Femur (tissue), 1 donor: Measurements from ENCODE around the gene KPNA5.
"Not testable (repeated sequence)": the region's sequence is repeated elsewhere in the genome, so short reads cannot be mapped to it uniquely, and the experiment has no call there.

Experiments
- DNase-seq: peaks from one replicate; pipeline ENCODE4 v3.0.0-alpha.2; 2017

Gene KPNA5

DNA sequence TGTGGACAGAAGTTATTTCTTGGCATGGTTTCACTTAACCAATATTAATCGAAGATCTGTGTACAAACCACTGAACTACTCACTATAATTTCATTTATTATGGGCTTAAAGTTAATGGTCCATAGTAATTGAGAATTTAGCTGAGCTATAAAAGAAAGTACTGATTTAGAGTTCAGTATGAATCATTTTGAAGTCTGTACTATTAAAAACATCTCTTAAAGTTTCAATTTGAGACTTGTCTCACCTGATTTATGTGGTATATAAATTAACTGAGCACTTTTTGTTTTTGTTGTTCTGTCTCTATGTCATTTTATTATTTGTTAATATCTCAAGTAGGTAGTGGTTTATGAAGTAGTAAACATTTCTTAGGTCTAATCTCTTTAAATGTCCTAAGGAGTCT is 24.9 kb downstream of the KPNA5 start:
- no peak for DNase-seq

DNA sequence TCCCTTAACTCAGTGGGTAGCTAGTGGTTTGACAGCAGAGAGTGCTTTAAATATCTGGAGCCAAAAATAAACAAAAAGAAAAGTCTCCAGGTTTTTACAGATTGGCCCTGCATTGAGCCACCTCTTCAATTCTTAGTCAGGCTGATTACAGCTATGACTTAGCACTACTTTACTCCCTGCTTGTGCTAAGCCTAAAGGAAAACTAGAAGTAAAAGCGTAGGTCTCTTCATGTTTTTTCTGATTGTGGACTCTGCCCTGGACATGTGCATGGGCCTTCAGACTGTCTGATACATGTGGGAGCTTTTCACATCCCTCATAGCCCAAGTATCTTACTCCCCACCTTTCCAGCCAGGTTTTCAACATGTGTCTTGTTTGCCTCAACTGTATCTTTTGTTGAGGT is 33.3 kb downstream of the KPNA5 start:
- no peak for DNase-seq

DNA sequence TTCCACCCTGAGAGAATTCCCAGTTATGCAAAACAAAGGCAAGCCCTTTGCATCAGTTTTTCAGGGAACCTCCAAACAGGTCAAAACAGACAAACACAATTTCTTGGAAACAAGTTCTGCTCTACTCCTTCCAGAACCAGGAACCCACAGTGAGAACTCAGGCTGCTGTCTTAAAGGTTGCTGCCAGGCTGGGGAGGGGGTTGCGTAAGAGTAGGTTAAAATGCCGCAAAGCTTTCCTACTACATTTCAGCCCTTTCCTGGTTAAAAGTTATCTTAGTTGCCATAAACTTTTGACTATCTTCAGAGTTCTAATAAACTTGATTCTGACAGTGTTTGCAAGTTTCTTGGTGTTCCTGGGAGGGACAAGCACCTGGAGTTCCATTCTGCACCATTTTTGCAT is 33.8 kb downstream of the KPNA5 start:
- no peak for DNase-seq

DNA sequence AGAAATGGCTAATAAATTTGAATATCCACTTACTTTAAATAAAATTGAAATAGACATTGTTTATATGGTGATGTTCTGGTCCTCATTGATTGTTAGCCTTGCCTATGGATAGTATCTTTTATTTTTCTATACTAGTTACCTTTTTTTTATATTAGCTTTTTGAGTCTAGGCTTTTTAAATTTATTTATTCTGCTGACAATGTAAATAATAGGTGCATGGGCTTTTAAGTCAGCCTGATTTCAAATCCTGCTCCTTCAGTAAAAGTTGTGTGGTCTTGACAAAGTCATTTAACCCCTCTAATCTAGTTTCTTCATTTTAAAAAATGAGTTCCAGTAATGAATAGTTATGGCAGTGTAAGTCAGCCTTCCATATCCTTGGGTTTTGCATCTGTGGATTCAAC is 45.9 kb downstream of the KPNA5 start:
- DNase-seq: no peak

DNA sequence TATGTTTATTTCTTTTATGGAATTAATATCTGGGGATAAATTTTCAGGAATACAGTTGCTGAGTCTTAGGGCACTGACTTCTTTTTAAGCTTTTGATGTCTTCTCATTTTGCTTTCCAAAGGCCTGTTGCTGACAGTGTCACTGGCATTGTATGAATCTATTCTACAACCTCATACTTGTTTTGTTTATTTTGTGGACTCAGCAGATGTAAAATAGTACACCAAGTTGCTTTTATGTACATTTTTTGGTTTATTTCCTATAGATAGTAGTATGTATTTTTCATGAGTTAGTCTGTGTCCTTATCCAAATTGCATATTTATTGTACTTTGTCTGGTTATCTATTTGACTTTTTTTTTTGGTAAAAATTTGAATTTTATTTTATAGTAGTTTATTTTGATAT is 49.5 kb downstream of the KPNA5 start:
- DNase-seq: no peak

DNA sequence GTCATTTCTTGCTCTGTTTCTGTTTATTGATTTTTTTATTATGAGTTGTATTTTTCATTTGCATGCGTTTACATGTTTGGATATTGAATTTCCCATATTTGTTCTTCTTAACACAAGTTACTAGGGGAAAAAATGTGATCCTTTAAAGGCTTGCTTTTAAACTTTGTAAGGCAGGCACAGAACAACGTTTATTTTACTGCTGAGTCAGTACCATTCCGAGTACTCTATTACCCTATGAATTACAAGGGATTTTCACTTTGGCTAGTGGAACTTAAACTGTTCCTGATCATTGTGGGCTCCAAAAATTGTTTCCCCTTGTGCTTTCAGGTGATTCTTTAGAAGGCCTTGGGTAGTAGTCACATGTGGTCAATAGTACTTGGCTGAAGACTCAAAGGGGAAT is 56.0 kb downstream of the KPNA5 start:
- DNase-seq: no peak

DNA sequence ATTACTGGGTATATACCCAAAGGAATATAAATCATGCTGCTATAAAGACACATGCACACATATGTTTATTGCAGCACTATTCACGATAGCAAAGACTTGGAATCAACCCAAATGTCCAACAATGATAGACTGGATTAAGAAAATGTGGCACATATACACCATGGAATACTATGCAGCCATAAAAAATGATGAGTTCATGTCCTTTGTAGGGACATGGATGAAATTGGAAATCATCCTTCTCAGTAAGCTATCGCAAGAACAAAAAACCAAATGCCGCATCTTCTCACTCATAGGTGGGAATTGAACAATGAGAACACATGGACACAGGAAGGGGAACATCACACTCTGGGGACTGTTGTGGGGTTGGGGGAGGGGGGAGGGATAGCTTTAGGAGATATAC is 59.5 kb downstream of the KPNA5 start:
- DNase-seq: not testable (repeated sequence)

DNA sequence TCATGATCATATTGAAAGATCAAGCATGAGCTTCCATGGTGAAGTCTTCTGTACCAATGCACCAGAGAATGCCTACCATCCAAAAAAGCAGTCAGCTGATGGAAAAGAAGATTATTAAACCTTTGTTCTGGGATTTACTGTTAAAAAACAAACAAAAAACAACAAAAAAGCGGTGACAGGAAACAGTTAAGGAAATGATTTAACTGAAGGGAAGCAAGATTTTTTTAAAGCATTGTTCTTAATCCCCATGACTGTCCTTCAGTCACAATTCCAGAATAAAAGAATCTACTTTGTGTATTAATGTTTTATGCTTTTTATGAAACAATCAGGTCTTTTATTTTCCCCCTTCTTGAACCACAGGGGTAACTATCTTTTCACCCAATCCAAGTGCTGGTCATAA is 60.6 kb downstream of the KPNA5 start:
- no peak for DNase-seq

DNA sequence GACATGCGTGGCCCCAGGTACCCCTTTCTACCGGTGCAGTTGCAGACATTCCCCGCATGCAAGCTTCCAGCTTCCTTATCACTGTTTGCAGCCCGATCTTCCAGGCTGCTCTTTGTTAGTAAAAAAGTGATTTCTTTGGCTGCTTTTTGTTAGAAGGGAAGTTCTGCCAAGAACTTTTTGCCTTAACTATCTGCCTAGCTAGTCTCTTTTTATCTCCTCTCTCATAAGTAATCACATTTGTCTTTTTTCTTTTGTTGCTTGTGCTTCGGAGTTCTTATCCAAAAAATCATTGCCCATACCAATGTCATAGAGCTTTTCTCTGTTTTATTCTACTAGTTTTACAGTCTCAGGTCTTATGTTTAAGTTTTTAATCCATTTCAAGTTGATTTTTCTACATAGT is 64.2 kb downstream of the KPNA5 start:
- no peak for DNase-seq

DNA sequence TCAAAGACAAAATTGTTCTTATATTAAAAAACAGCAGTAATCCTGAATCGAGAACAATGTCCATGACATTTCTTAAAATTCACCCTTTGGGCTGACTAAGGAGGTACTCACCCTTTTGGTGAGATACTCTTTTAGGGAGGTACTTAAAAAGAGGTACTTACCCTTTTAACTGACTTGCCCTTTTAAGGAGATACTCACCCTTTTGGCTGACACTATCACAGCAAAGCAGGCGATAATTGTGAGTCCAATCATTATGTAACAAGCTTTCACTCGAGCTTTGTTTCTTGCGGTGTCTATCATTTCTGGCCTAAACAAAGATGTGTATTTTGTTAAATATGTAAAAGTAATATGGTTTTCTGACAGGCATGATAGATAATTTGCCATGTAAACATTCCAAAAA is 80.8 kb downstream of the KPNA5 start:
- no peak for DNase-seq

DNA sequence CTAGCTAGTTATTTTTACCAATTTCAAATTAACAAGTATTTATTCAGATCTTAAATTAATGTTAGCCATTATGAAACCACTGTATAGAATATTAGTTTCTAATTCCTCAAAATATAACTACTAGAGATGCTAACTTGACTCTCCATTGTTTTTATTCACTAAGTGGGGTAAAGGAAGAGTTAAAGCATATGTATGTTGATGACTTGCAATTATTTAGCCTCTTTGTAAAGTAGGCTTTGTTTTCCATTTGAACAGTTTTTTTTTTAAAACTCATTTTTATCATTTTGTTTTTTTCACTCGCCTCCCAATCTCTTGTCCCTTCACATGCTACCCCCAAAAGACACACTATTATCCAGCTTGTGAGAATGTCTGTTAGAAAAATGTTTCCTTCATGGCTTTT is 81.2 kb downstream of the KPNA5 start:
- no peak for DNase-seq

DNA sequence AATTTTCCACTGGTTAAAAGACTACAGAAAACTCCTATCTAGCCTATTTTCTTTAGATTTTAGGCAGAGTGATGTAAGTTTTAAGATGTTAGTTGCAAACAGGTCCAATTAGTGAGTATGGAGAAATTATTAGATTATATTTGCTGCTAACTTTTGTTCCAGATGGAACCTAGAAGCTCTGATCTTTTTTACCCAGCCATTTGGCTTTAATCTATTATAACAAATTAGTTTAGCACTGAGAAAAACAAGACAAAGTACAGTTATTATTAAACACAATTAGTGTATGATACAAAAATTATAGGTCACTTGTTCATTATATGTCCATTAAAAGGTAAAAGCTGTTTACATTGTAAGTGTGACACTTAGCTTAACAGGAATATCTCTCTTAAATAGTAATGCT is 82.0 kb downstream of the KPNA5 start:
- no peak for DNase-seq

DNA sequence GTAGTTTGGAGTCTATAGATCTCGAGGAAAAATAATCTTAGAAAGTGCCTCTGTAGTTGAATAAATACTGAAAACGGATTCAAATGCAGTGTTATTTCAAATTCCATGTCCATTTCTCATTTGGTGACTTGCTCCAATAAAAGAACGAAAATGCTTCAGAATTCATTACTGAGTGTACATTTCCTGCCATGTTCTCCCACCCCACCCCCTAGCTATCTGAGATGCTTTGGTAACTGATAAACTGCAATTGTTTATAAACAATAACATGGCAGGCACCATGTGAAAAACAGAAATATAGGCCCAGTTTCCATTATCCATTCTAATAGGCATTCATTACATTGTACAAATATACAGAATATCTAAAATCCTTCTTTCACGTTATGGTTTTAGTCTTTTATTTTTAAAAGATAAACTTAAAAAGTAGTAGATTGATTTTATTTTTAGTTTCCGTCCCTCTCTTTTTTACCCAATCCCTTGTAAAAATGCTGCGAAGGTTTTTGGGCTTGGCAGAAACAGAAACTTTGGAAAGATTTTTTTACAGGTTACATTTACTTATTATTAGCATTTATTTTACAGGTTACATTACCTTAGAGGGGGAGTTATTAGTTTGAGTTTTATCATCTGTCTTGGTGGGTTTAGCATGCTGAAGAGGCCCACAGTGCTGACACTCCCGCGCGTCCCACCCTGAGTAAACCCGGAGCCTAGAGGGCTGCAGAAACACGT is 83.1 kb downstream of the KPNA5 start:
- no peak for DNase-seq

DNA sequence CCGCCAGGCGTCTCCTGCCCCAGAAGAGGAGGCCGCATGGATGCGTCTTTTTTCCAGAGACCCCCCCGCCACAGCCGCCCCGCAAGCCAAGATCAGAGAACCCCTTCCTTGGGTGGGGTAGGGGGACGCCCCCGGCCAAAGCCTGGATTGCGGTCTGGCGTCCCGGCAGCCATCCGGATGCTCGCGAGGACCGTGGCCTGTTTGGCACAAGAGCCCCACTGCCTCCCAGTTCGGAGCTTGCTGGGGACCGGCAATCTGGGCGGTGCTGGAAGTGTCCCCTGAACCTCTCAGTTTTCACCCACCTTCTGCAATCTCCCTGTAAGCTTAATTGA is 83.6 kb downstream of the KPNA5 start:
- DNase-seq: no peak

DNA sequence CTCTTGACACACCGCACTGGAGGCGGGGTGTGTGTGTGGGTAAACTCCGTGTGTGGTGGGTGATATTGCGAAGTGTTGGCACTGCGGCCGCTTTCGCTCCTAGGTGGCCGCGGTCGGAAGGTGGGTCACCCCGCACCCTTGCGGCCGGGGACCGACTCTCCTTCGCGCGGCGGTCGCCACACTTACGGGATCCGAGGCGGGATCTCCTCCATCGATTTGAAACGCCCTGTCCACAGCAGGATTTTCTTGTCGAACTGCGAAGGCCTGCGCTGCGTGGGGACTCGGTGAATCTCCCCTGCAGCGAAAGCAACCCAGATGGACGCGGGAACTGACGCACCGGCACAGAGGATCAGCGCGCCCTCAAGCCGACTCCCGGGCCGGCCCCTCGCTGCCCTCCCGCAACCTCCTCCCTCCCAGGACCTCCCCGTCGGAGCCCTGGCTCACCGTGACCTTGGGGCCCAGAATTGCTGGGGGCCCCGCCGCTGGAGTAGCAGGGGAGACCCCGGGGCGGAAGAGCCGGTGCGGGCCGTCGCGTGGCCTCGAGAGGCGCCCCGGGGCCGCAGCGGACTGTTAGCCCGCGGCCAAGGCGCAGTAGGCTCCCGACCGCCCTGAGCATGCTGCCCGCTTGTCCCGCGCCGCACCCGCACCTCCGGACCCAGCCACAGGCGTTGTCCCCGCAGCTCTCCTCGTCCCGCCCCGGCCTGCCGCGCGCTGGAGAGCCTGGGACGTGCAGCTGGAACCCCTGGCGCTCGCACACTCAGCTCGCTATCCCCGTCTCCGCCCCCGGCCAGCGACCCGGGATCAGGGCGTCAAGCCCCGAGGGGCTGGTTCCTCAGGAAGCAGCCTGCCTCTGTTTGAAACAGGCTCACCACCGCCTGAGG is 84.2 kb downstream of the KPNA5 start, which contains the start of gene FAM162B:
Gene FAM162B, minus strand, starts transcription at position 759 of the 881 bp plus-strand sequence. Its CDS starts 143 bp downstream, at position 616.
- peak; percentile 58 for DNase-seq

DNA sequence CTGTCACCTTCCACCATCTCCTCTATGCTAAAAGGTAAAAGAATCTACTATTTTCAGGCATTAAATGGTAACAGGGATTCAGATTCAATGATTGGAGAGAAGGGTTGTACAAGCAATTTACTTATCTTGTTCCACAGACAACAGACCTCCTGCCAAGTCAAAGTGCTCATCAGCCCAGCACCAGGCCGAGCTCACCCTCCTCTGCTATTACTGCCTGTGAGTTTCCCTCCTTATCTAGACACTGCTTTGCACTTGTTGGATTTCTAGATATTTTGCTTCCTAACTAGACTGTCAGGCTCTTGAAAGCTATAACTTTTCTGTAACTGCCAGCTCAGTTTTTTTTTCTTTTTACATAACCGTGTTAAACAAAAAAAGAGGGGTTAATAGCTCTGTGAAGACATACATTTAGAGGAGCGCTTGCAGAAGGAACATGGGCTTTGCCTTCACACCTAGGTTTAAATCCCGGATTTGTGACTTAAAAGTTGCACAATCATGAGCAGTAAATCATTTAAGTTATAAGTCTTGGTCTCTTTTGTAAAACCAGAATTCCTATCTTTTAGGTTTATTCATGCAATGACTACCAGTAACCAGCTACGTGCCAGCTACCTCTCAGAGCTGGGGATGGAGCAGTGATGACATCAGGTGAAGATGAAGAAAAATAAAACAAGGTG is 85.6 kb downstream of the KPNA5 start:
- DNase-seq: no peak

DNA sequence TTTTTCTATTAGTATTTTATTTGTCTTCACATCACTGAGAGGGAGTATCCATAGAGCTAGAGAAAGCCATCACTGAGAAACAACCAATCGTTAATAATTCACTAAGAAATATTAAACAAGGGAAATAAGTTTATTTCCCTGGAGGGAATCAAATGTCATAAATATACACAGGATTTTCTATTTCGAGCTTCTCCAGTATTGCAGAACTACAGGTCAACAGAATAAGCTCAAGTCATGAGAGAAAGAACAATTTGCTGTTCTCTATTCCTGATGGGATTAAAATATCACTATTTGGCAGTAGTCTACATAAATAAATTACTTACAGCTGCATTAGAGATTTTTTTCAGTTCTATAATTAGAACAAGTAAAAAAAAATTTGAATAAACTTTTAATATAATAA is 86.7 kb downstream of the KPNA5 start:
- DNase-seq: no peak

DNA sequence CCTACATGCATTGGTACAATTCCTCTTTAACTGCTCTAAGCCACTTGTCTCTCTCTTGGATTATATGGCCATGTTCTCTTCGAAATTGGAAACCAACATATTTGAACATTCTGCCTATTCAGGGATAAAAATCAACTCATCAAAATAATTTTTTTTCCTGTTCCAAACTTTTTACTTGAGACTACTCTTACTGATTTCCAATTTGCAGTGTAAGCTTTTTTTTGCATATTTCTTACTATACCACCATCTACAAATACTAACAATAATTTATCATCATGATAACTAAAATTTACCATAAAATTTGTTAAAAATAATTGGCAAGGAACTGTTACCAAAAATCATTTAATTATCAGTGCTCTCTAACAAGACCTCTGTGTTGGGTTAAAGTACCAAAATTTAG is 91.4 kb downstream of the KPNA5 start:
- DNase-seq: no peak

DNA sequence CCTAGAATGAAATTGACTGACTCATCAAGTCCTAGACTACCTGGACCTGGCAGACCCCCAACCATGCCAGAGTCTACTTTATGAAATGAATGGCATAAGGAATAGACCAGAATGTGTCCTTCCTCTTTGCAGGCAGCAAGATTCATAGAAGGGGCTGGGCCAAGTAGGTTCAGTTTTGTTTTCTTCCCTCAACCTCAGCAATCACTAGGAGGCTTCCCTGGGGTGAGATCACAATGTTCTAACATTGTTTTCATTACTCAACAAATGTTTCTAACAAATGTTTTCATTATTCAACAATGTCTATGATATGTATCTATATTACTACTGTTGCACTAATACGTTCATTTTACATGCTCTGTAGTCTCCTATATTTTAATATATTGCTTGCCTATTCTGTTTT is 92.9 kb downstream of the KPNA5 start:
- DNase-seq: no peak

DNA sequence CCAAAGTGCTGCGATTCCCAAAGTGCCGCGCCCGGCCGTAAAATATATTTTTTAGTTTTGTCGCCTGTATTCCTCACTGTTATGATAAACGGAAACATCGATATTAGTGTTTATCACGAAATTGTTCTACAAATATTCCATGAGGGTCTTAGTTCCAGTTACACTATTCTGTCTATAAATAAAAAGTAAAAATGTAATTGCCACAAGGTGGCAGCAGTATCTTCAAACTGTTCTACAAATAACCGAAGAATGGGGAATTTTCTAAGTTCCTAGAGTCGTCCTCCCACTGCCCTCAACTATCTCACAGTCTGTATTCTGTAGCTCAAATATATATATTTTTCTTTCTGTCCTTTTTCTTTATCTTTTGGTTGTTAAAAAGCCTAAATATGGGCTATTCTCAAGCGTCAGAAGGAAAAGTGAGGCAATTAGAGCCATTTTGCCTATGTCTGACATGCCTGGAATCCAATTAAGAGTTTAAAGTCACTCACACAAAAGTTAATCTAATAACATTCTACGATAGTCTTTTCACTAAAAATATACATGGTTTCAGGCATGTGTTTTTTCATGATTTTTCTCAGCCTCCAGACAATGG is 98.7 kb downstream of the KPNA5 start:
- DNase-seq: no peak

DNA sequence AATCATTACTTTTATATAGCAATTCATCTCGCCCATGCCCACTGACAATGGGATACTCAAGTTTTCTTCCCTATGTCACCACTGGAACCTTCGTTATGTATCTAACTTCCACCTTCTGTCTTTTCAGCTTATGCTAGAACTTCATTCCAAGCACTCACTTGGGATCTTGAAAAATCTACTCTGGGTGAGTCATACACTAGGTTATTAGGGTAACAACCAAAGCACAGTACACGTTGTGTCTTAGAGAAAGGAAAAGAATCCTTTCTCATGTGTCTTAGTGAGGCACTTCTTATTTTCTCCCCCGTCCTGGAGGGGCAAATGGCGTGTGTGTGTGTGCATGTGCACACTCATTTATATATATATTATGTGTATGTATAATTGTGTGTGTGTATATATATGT is 102.8 kb downstream of the KPNA5 start:
- DNase-seq: no peak
